Adipocyte (in vitro differentiated cells): Measurements from ENCODE around the gene POMT2.

Source experiments
- DNase-seq: peaks from one replicate; pipeline ENCODE4 v3.0.0-alpha.2; 2015; ENCODE audit warnings: low read depth
- H3K27me3 ChIP-seq: replicated peaks from 2 replicates; pipeline ENCODE4 v1.7.0; 2013; ENCODE audit warnings: mild to moderate bottlenecking, low read length, moderate library complexity; ENCODE audit not compliant: control insufficient read depth, insufficient read depth
- H3K36me3 ChIP-seq: 2 replicates; pipeline ENCODE4 v1.7.0; 2013; ENCODE audit warnings: low read length, mild to moderate bottlenecking, moderate library complexity; ENCODE audit not compliant: control insufficient read depth, insufficient read depth, severe bottlenecking
- H3K4me1 ChIP-seq: 2 replicates; pipeline ENCODE4 v1.7.0; 2013; ENCODE audit warnings: mild to moderate bottlenecking, low read length, moderate library complexity; ENCODE audit not compliant: control insufficient read depth, insufficient read depth
- H3K4me3 ChIP-seq: 2 replicates; pipeline ENCODE4 v1.7.0; 2013; ENCODE audit warnings: mild to moderate bottlenecking, low read length, moderate library complexity
- H3K9ac ChIP-seq: 2 replicates; pipeline ENCODE4 v1.7.0; 2013; ENCODE audit warnings: mild to moderate bottlenecking, low read length, moderate library complexity
- H3K9me3 ChIP-seq: 2 replicates; pipeline ENCODE4 v1.7.0; 2013; ENCODE audit warnings: mild to moderate bottlenecking, low read length, moderate library complexity; ENCODE audit not compliant: control insufficient read depth

Gene POMT2

GRCh38 chr14:77265561-77266335 is 54.9 kb downstream of the POMT2 start:
- H3K9ac ChIP-seq, result no peak overlapping the region
- no peaks in the 10 kb centered on the region for H3K4me1 ChIP-seq
- no peaks in the 10 kb centered on the region for H3K36me3 ChIP-seq
- H3K9me3 ChIP-seq, result peaks cover 16% of the 10 kb centered on the region
- no peak overlapping the region for H3K4me3 ChIP-seq
- H3K27me3 ChIP-seq, result peaks cover 39% of the 10 kb centered on the region
- DNase-seq, result no peak

- Histone ChIP-seq H3K4me1 (no peaks in the 10 kb centered on the region), H3K36me3 (no peaks in the 10 kb centered on the region), H3K9ac (no peak overlapping the region), H3K4me3 (no peak overlapping the region), H3K27me3 (peaks cover 43% of the 10 kb centered on the region), H3K9me3 (peaks cover 16% of the 10 kb centered on the region)
- no peak for DNase-seq
Measured at GRCh38 chr14:77265187-77265515, 55.5 kb downstream of the POMT2 start.

GRCh38 chr14:77264466-77265186 is 56.1 kb downstream of the POMT2 start:
- H3K27me3 ChIP-seq, result peaks cover 46% of the 10 kb centered on the region
- peaks cover 16% of the 10 kb centered on the region for H3K9me3 ChIP-seq
- no peaks in the 10 kb centered on the region for H3K4me1 ChIP-seq
- no peaks in the 10 kb centered on the region for H3K36me3 ChIP-seq
- no peak for DNase-seq
- H3K9ac ChIP-seq, result no peak overlapping the region
- no peak overlapping the region for H3K4me3 ChIP-seq

GRCh38 chr14:77260631-77261030 is 60.1 kb downstream of the POMT2 start:
- Histone ChIP-seq H3K4me3 (no peak overlapping the region), H3K9ac (no peak overlapping the region), H3K27me3 (peaks cover 29% of the 10 kb centered on the region), H3K4me1 (no peaks in the 10 kb centered on the region), H3K9me3 (no peaks in the 10 kb centered on the region), H3K36me3 (no peaks in the 10 kb centered on the region)
- DNase-seq, result no peak

- Histone ChIP-seq H3K4me1 (no peaks in the 10 kb centered on the region), H3K9me3 (no peaks in the 10 kb centered on the region), H3K4me3 (no peak overlapping the region), H3K27me3 (peaks cover 29% of the 10 kb centered on the region), H3K36me3 (no peaks in the 10 kb centered on the region), H3K9ac (no peak overlapping the region)
- DNase-seq, result no peak
Measured at GRCh38 chr14:77260199-77260598, 60.5 kb downstream of the POMT2 start.

- no peak for DNase-seq
- Histone ChIP-seq H3K36me3 (no peaks in the 10 kb centered on the region), H3K4me3 (no peak overlapping the region), H3K27me3 (peaks cover 28% of the 10 kb centered on the region), H3K9ac (no peak overlapping the region), H3K9me3 (no peaks in the 10 kb centered on the region), H3K4me1 (no peaks in the 10 kb centered on the region)
Measured at GRCh38 chr14:77259025-77259715, 61.5 kb downstream of the POMT2 start.

- H3K36me3 ChIP-seq, result no peaks in the 10 kb centered on the region
- no peak for DNase-seq
- no peaks in the 10 kb centered on the region for H3K4me1 ChIP-seq
- H3K4me3 ChIP-seq, result no peak overlapping the region
- H3K9ac ChIP-seq, result no peak overlapping the region
- peaks cover 25% of the 10 kb centered on the region for H3K27me3 ChIP-seq
- no peaks in the 10 kb centered on the region for H3K9me3 ChIP-seq
Measured at GRCh38 chr14:77258566-77258965, 62.1 kb downstream of the POMT2 start.

- H3K4me1 ChIP-seq, result no peaks in the 10 kb centered on the region
Measured at GRCh38 chr14:77257700-77258099, 63.0 kb downstream of the POMT2 start.

GRCh38 chr14:77256694-77257093 is 64.0 kb downstream of the POMT2 start:
- no peaks in the 10 kb centered on the region for H3K9me3 ChIP-seq
- no peaks in the 10 kb centered on the region for H3K36me3 ChIP-seq
- no peaks in the 10 kb centered on the region for H3K4me1 ChIP-seq
- no peak for DNase-seq
- H3K27me3 ChIP-seq, result peaks cover 33% of the 10 kb centered on the region
- no peak overlapping the region for H3K9ac ChIP-seq
- H3K4me3 ChIP-seq, result no peak overlapping the region

More at GRCh38 chr14:77257700-77258099, 63.0 kb downstream of the POMT2 start:
- H3K36me3 ChIP-seq, result no peaks in the 10 kb centered on the region
- peaks cover 27% of the 10 kb centered on the region for H3K27me3 ChIP-seq
- no peak overlapping the region for H3K4me3 ChIP-seq
- no peak overlapping the region for H3K9ac ChIP-seq
- DNase-seq, result no peak
- H3K9me3 ChIP-seq, result no peaks in the 10 kb centered on the region

GRCh38 chr14:77253333-77254190 is 67.1 kb downstream of the POMT2 start:
- no peak overlapping the region for H3K9ac ChIP-seq
- no peaks in the 10 kb centered on the region for H3K4me1 ChIP-seq
- no peaks in the 10 kb centered on the region for H3K9me3 ChIP-seq
- H3K36me3 ChIP-seq, result no peaks in the 10 kb centered on the region
- H3K4me3 ChIP-seq, result no peak overlapping the region
- H3K27me3 ChIP-seq, result peaks cover 27% of the 10 kb centered on the region
- no peak for DNase-seq

GRCh38 chr14:77251870-77252269 is 68.8 kb downstream of the POMT2 start:
- no peaks in the 10 kb centered on the region for H3K4me1 ChIP-seq
- H3K36me3 ChIP-seq, result no peaks in the 10 kb centered on the region
- H3K4me3 ChIP-seq, result no peak overlapping the region
- no peak for DNase-seq
- peaks cover 35% of the 10 kb centered on the region for H3K27me3 ChIP-seq
- H3K9me3 ChIP-seq, result no peaks in the 10 kb centered on the region
- H3K9ac ChIP-seq, result no peak overlapping the region
